ENCODE data around the gene FOSL1. TPM values are rescaled to one million over a fixed set of nuclear protein-coding genes. Genes with fewer than 3 reads are reported as not detected.
A peak's percentile ranks its signal among the peaks of the same experiment; 100 is the strongest.

The FOSL1 gene
- total and polyA plus RNA-seq, 2 of the 13 experiments (the other 11 are each of a cell fraction or from before 2014, with no cell fraction given): 4.0 to 4.1 TPM

DNA sequence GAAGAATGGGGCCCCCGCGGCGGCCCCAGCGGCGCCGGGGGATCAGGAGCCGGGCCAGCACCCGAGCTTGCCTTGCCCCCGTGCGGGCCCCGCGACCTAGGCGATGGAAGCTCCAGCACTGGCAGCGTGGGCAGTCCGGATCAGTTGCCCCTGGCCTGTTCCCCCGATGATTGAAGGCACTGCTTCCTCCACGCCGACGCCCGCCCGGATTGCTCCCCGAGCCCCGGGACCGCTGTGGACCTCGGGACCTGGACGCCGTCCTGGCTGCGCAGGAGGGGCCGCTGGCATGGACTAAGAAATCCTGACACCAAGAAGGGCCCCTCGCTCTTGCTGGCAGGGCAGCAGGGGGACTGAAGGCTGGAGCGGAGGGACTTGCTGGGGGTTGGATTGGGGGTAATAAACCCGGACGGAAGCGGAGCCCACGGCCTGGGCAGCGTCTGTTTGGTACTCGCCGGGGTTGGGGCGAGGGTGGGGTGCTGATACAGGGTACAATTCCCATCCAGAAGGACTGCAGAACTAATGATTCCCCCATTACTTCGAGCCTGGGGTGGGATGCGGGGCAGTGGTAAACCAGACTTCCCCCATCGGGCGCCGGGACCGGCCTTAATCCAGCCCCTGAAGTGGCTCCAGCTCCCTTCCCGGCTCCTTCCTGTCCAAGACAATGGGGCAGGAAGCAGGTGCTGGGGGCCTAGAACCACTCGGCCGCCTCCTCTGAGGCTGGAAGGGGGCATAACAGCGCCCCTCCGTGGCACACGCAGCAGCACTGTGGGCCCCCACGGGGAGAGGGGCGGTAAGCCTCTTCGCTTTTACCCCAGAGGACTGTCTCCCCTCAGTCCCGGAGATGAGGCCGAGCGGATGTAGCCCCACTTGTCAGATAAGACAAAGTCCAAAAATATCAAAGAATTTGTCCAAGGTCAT, 8.7 kb downstream of the FOSL1 start (continued):
- TF ChIP-seq, protein P1, sequence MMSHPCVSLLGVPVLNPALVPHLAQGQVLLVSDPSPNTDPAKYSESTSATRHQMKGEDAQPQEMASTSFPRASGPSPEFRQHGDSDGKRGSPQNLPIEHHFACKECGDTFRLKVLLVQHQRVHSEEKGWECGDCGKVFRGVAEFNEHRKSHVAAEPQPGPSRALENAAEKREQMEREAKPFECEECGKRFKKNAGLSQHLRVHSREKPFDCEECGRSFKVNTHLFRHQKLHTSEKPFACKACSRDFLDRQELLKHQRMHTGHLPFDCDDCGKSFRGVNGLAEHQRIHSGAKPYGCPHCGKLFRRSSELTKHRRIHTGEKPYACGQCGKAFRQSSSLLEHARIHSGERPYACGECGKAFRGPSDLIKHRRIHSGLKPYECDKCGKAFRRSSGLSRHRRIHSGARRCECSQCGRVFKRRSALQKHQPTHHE (CRISPR knock-in tag; IDR thresholded peaks at IDR 0.05; ENCODE audit: borderline replicate concordance): no peak
- TF ChIP-seq, protein P2, sequence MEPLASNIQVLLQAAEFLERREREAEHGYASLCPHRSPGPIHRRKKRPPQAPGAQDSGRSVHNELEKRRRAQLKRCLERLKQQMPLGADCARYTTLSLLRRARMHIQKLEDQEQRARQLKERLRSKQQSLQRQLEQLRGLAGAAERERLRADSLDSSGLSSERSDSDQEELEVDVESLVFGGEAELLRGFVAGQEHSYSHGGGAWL (CRISPR knock-in tag; IDR thresholded peaks at IDR 0.05): 0 out of 2 replicates have a peak, but pooled peaks have one; percentile 40
- TF ChIP-seq ZNF230 (CRISPR knock-in tag; IDR thresholded peaks at IDR 0.05) (no peak), HIVEP1 (CRISPR knock-in tag; IDR thresholded peaks at IDR 0.05) (no peak), EEA1 (CRISPR knock-in tag; IDR thresholded peaks at IDR 0.05; ENCODE audit: borderline replicate concordance) (0 out of 2 replicates have a peak, but pooled peaks have one; percentile 29), PITX1 (CRISPR knock-in tag; IDR thresholded peaks at IDR 0.05) (peak; percentile 14; the same call in 1 of the 2 replicates), ZNF335 (CRISPR knock-in tag; IDR thresholded peaks at IDR 0.05) (0 out of 2 replicates have a peak, but pooled peaks have one; percentile 23), ZNF550 (CRISPR knock-in tag; IDR thresholded peaks at IDR 0.05; ENCODE audit: borderline replicate concordance) (peak; percentile 35; the same call in 1 of the 2 replicates), ATRX (CRISPR knock-in tag; IDR thresholded peaks at IDR 0.05; ENCODE audit: borderline replicate concordance) (no peak), FOXO1 (CRISPR knock-in tag; IDR thresholded peaks at IDR 0.05) (no peak; the same call in 1 of the 2 replicates), FIP1L1 (IDR thresholded peaks at IDR 0.05; ENCODE audit: borderline replicate concordance, insufficient read depth, low read depth, low read length) (0 out of 2 replicates have a peak, but pooled peaks have one; percentile 18), SAP130 (CRISPR knock-in tag; IDR thresholded peaks at IDR 0.05; ENCODE audit: low read depth) (peak; percentile 69), SP4 (CRISPR knock-in tag; IDR thresholded peaks at IDR 0.05) (peak; percentile 60; the same call in 1 of the 2 replicates), JDP2 (CRISPR knock-in tag; IDR thresholded peaks at IDR 0.05; ENCODE audit: borderline replicate concordance) (no peak), BCL6 (CRISPR knock-in tag; IDR thresholded peaks at IDR 0.05) (peak; percentile 49), ONECUT2 (CRISPR knock-in tag; IDR thresholded peaks at IDR 0.05) (no peak)
- TF ChIP-seq, protein P3, sequence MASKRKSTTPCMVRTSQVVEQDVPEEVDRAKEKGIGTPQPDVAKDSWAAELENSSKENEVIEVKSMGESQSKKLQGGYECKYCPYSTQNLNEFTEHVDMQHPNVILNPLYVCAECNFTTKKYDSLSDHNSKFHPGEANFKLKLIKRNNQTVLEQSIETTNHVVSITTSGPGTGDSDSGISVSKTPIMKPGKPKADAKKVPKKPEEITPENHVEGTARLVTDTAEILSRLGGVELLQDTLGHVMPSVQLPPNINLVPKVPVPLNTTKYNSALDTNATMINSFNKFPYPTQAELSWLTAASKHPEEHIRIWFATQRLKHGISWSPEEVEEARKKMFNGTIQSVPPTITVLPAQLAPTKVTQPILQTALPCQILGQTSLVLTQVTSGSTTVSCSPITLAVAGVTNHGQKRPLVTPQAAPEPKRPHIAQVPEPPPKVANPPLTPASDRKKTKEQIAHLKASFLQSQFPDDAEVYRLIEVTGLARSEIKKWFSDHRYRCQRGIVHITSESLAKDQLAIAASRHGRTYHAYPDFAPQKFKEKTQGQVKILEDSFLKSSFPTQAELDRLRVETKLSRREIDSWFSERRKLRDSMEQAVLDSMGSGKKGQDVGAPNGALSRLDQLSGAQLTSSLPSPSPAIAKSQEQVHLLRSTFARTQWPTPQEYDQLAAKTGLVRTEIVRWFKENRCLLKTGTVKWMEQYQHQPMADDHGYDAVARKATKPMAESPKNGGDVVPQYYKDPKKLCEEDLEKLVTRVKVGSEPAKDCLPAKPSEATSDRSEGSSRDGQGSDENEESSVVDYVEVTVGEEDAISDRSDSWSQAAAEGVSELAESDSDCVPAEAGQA (IDR thresholded peaks at IDR 0.05; ENCODE audit: low read depth): no peak
- TF ChIP-seq, protein P3 (CRISPR knock-in tag; IDR thresholded peaks at IDR 0.05; ENCODE audit: borderline replicate concordance): 0 out of 2 replicates have a peak, but pooled peaks have one; percentile 17
- TF ChIP-seq, protein P4, sequence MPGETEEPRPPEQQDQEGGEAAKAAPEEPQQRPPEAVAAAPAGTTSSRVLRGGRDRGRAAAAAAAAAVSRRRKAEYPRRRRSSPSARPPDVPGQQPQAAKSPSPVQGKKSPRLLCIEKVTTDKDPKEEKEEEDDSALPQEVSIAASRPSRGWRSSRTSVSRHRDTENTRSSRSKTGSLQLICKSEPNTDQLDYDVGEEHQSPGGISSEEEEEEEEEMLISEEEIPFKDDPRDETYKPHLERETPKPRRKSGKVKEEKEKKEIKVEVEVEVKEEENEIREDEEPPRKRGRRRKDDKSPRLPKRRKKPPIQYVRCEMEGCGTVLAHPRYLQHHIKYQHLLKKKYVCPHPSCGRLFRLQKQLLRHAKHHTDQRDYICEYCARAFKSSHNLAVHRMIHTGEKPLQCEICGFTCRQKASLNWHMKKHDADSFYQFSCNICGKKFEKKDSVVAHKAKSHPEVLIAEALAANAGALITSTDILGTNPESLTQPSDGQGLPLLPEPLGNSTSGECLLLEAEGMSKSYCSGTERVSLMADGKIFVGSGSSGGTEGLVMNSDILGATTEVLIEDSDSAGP (CRISPR knock-in tag; IDR thresholded peaks at IDR 0.05; ENCODE audit: borderline replicate concordance): peak; percentile 32; the same call in 1 of the 2 replicates
